ENCODE results near the gene CD28.

GRCh38 chr2:203682688-203683130 lies 23.7 kb upstream of the CD28 start:
- no peak for TF ChIP-seq CTCF (IDR thresholded peaks at IDR 0.05; ENCODE audit: poor library complexity, severe bottlenecking)
- no peak for TF ChIP-seq MXI1 (conservative IDR thresholded peaks at IDR 0.05; ENCODE audit: poor library complexity, severe bottlenecking)
- no peak for TF ChIP-seq EZH2 (IDR thresholded peaks at IDR 0.05; ENCODE audit: borderline replicate concordance, insufficient read depth, low read length, poor library complexity, severe bottlenecking)
- TF ChIP-seq POLR2AphosphoS5 (IDR thresholded peaks at IDR 0.05) = no peak
- TF ChIP-seq RAD21 (conservative IDR thresholded peaks at IDR 0.05) = no peak
- no peak for TF ChIP-seq EP300 (conservative IDR thresholded peaks at IDR 0.05; ENCODE audit: poor library complexity, severe bottlenecking)
- TF ChIP-seq SMC3 (conservative IDR thresholded peaks at IDR 0.05; ENCODE audit: poor library complexity) = no peak
- no peak for TF ChIP-seq TAF1 (IDR thresholded peaks at IDR 0.05; ENCODE audit: low read depth)
- TF ChIP-seq REST (IDR thresholded peaks at IDR 0.05; ENCODE audit: borderline replicate concordance) = no peak

All from neural cell (in vitro differentiated cells).